Central memory CD4-positive, alpha-beta T cell (primary cell): ENCODE measurements around the gene DHRS7.
A peak's percentile ranks its signal among the peaks of the same experiment; 100 is the strongest.

Experiments used
- DNase-seq: peaks from one replicate; pipeline ENCODE4 v3.0.0; 2022
- total RNA-seq, 3 experiments: gene quantifications; one replicate each; lab custom pipeline; 2026; lab: John Stamatoyannopoulos, UW

DHRS7 gene, protein sequence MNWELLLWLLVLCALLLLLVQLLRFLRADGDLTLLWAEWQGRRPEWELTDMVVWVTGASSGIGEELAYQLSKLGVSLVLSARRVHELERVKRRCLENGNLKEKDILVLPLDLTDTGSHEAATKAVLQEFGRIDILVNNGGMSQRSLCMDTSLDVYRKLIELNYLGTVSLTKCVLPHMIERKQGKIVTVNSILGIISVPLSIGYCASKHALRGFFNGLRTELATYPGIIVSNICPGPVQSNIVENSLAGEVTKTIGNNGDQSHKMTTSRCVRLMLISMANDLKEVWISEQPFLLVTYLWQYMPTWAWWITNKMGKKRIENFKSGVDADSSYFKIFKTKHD
- 19.1 to 68.2 (median 45.6) reads per million in 3 experiments for total RNA-seq

DNA sequence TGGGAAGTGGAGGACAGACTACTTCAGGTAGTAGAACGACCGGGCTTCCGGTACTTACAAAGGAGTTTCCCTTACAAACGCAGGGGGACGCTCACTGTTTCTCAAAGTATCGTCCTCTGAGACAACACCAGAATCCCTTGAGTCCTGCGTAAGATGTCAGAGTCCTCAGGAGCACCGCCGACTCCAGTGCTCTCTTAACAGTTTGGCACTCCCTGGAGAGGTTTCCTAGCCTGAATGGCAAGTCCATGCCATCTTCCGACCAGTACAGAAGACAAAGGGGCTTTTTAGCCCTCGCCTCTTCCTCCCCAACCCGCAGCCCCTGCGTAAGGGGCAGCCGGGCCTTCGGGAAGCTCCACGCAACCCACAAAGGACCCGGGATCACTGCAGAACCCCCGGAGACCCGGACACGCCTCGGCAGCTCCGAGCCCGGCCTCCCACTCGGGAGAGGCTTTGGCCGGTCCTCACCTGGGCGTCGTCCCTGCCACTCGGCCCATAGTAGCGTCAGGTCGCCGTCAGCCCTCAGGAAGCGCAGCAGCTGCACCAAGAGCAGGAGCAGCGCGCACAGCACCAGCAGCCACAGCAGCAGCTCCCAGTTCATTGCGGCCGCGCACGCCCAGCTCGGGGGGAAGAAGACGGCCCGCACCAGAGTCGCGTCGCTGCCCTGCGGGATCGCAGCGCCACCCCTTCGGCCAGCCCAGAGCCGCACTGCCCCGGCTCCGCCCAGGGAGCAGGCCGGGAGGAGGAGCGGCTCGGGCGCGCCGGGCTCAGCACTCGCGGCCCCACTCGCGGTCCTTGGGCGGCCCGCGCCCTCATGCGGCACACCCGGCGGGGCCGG is at the start of gene DHRS7:
Gene DHRS7 (minus strand): TSS at position 687 of the 835 bp plus-strand sequence. CDS start 89 bp downstream, at position 598.
- peak; percentile 58 for DNase-seq

GRCh38 chr14:60214415-60215126 is 49.4 kb upstream of the DHRS7 start:
- no peak for DNase-seq

DNA sequence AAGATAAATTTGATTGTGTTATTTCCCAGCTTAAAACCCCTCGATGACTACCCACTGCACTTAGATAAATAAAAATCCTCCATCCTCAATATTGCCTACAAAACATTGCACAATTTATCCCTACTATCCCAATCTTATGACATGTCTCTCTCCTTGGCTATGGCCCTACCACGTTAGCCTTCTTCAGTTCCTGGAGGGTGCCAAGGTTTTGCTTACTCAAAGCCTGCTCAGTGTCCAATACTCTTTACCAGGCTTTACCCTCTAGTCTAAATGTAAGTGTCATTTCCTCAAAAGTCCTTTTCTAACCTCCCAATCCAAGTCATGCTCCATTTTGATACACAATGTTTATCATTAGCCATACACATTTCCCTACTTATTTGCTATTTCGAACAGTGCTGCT is 48.8 kb upstream of the DHRS7 start:
- DNase-seq: no peak

DNA sequence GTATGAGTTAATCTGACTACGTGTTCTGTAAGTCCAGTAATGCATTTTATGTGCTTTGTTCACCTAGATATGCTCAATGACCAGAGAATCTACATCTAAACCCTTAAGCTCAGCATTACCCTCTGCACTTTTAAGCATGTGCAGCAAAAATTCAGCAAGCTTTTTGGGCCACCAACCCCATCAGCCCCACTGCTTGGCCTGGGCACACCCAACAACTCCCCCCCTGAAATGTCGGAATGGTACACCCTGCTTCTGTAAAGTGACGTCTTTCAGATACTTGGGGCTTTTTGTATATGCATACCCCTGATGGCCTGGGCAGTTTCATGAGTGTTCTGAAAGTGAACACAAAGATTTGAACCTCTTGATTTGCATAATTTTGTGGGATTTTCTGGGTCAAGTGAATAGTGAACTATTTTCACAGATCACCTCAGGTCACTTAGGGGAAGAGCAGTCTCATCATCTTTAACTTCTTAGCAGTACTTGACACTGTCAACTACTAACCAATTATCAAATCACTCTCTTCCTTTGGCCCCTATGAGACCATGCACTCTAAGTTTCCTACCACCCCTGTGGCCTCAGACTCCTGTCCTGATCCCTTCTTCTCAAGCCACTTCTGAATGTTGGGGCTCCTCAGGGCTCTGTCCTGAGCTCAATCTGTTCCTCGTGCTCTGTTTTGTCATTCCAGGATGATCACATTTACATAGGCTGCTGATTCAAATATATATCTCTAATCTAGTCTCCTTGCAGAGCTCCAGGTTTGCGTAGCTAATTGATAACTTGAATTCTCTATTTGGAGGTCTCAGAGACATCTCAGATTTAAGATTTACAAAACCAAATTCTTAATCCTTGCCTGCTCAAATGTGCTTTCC is 47.5 kb upstream of the DHRS7 start:
- DNase-seq: no peak

- no peak for DNase-seq
These were observed 46.0 kb upstream of the DHRS7 start for GRCh38 chr14:60211153-60211552.

GRCh38 chr14:60210703-60211102 is 45.5 kb upstream of the DHRS7 start:
- DNase-seq: no peak

GRCh38 chr14:60206837-60207533 is 41.8 kb upstream of the DHRS7 start:
- no peak for DNase-seq

DNA sequence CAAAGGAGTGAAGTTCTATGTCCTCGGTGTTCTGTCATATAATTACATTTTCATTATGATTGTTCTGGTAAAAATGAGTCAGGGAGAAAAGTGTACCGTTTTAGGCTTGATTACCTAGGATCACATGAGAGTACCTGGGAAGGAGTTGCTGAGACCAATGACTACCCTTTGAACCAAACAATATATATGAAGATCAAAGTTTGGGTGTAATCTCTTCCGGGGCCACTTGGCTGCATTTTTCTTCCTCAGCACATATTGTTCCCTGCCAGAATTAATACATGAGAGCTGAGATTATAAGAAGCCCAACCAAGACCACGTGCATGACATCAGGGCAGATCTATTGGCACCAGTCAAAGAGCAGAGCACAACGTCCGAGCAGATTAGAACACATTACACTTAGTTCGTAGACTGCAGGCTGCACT is 41.1 kb upstream of the DHRS7 start:
- no peak for DNase-seq

- DNase-seq: no peak
These were observed 39.9 kb upstream of the DHRS7 start for GRCh38 chr14:60204843-60205774.

- no peak for DNase-seq
These were observed 39.1 kb upstream of the DHRS7 start for GRCh38 chr14:60204104-60204842.

GRCh38 chr14:60199321-60199720 is 34.1 kb upstream of the DHRS7 start:
- no peak for DNase-seq

DNA sequence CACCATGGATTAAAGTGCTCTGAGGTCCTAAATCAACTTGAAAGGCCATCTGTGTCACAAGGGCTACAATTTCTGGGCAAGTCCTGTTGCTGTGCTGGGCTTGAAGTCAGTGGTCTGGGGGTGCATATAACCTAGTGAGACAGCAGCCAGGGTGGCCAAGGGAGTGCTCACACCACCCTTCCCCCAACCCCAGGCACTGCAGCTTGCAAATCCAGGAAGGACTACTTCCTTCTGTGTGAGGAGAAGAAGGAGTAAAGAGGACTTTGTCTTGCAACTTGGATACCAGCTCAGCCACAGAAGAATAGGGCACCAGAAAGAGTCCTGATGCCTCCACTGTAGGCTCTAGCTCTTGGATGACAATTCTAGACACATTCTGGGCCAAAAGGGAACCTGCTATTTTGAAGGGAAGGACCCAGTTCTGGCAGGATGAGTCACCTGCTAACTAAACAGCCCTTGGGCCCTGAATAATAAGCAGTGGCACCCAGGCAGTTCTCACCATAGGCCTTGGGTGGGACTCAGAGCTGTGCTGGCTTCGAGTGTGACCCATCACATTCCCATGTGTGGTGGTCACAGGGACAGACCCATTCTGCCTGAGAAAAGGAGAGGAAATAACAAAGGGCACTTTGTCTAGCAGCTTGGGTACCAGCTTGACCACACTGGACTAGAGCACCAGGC is 32.6 kb upstream of the DHRS7 start:
- DNase-seq: no peak

- DNase-seq: no peak
These were observed 31.1 kb upstream of the DHRS7 start for GRCh38 chr14:60196291-60196690.

- DNase-seq: no peak
These were observed 30.1 kb upstream of the DHRS7 start for GRCh38 chr14:60195179-60195810.

GRCh38 chr14:60189923-60190840 is 25.0 kb upstream of the DHRS7 start:
- no peak for DNase-seq

- DNase-seq: no peak
These were observed 23.5 kb upstream of the DHRS7 start for GRCh38 chr14:60188696-60189095.

DNA sequence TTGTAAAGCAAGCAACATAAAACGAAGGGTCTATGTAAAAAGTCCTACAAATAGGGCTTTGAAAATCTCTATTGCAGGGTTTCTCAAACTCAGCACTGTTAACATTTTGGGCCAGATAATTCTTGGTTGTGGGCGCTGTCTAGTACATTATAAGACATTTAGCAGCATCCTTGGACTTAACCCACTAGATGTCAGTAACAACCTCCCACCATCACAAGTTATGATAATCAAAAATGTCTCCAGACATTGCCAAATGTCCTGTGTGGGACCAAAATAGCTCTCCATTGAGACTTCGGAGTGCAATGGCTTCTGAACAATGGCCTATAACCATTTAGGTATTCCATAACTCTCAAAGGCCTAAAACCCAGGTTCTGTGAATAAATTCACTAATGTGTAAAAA is 22.9 kb upstream of the DHRS7 start:
- DNase-seq: no peak
